Ascending aorta (tissue), 2 donors: ENCODE results near the gene CNST. TPM values are rescaled to one million over a fixed set of nuclear protein-coding genes. Genes with fewer than 3 reads are reported as not detected.

ENCODE experiments used
- DNase-seq, 2 donors: peaks; one replicate each; pipeline ENCODE4 v3.0.0-alpha.2; 2019; ENCODE audit warnings: low spot score in 2 of 2
- H3K27ac ChIP-seq, 2 donors: fragments of 200-600 bp; sonication (generic); one replicate each; pipeline ENCODE4 v1.5.1; 2016 to 2017; ENCODE audit warnings: mild to moderate bottlenecking in 1 of 2
- H3K27me3 ChIP-seq: fragments of 200-600 bp; sonication (generic); one replicate; pipeline ENCODE4 v1.5.1; 2017
- H3K36me3 ChIP-seq, 2 donors: fragments of 200-600 bp; sonication (generic); one replicate each; pipeline ENCODE4 v1.5.1; 2016
- H3K4me1 ChIP-seq, 2 donors: fragments of 200-600 bp; sonication (generic); one replicate each; pipeline ENCODE4 v1.5.1; 2016 to 2017; ENCODE audit warnings: mild to moderate bottlenecking in 1 of 2
- H3K4me3 ChIP-seq, 2 donors: fragments of 200-600 bp; sonication (generic); one replicate each; pipeline ENCODE4 v1.5.1; 2016 to 2017; ENCODE audit warnings: mild to moderate bottlenecking in 1 of 2
- H3K9me3 ChIP-seq, 2 donors: fragments of 200-600 bp; sonication (generic); one replicate each; pipeline ENCODE4 v1.5.1; 2016
- CTCF ChIP-seq, 3 experiments: fragments of 200-600 bp in 2 of 3; fragments of 450-650 bp in 1 of 3; sonication (generic) in 2 of 3; IDR thresholded peaks; one replicate each; pipeline ENCODE4 v1.5.1; 2016 to 2019; ENCODE audit warnings: antibody characterized with exemption in 3 of 3, mild to moderate bottlenecking in 1 of 3, moderate library complexity in 1 of 3
- intact Hi-C: fragments of 100-400 bp; cut with DNase I; formaldehyde crosslinking; loops from one replicate; pipeline ENCODE4 v1.15.1; 2023
- total RNA-seq: library from RNA; depleted of rRNA; stranded (reverse); fragments of >200 nt; gene quantifications from one replicate; pipeline ENCODE4 v1.1.0, GENCODE V29; 2016

The CNST gene
- total RNA-seq, 1 donor from 2014 or later: 125 TPM

GRCh38 chr1:246651012-246651695 is 84.9 kb downstream of the CNST start:
- no peak overlapping the region for H3K27ac ChIP-seq
- H3K4me1 ChIP-seq: no peaks in the 10 kb centered on the region
- H3K4me3 ChIP-seq: no peak overlapping the region
- peaks cover 22% of the 10 kb centered on the region in 2 donors for H3K36me3 ChIP-seq
- no peaks in the 10 kb centered on the region for H3K27me3 ChIP-seq
- no peak for DNase-seq
- TF ChIP-seq CTCF (IDR thresholded peaks at IDR 0.05): no peak
- intact Hi-C loops: no loop called here
- H3K9me3 ChIP-seq: no peaks in the 10 kb centered on the region

- H3K4me1 ChIP-seq: no peaks in the 10 kb centered on the region
- no peak for TF ChIP-seq CTCF (IDR thresholded peaks at IDR 0.05)
- H3K36me3 ChIP-seq: peaks cover 20 to 35% of the 10 kb centered on the region in 2 donors
- H3K4me3 ChIP-seq: no peak overlapping the region
- no peak for DNase-seq
- no peaks in the 10 kb centered on the region for H3K27me3 ChIP-seq
- H3K9me3 ChIP-seq: no peaks in the 10 kb centered on the region
- intact Hi-C loops: no loop called here
- H3K27ac ChIP-seq: no peak overlapping the region
Observed at GRCh38 chr1:246658567-246658966, 92.3 kb downstream of the CNST start.

- H3K36me3 ChIP-seq: peaks cover 15 to 28% of the 10 kb centered on the region in 2 donors
- H3K4me3 ChIP-seq: no peak overlapping the region
- no peaks in the 10 kb centered on the region for H3K9me3 ChIP-seq
- no peaks in the 10 kb centered on the region for H3K27me3 ChIP-seq
- no peaks in the 10 kb centered on the region for H3K4me1 ChIP-seq
- TF ChIP-seq CTCF (IDR thresholded peaks at IDR 0.05): no peak
- intact Hi-C loops: no loop called here
- no peak overlapping the region for H3K27ac ChIP-seq
- no peak for DNase-seq
Observed at GRCh38 chr1:246659594-246660140, 93.4 kb downstream of the CNST start.

- Histone ChIP-seq H3K4me1 (no peaks in the 10 kb centered on the region), H3K36me3 (peaks cover 20 to 42% of the 10 kb centered on the region in 2 donors), H3K9me3 (no peaks in the 10 kb centered on the region), H3K27ac (no peak overlapping the region), H3K4me3 (no peak overlapping the region), H3K27me3 (no peaks in the 10 kb centered on the region)
- intact Hi-C loops: no loop called here
- no peak for TF ChIP-seq CTCF (IDR thresholded peaks at IDR 0.05)
- no peak for DNase-seq
Observed at GRCh38 chr1:246661451-246661850, 95.2 kb downstream of the CNST start.

GRCh38 chr1:246667773-246668172 is 101.5 kb downstream of the CNST start:
- Histone ChIP-seq H3K9me3 (no peaks in the 10 kb centered on the region), H3K4me1 (no peaks in the 10 kb centered on the region), H3K27ac (no peak overlapping the region), H3K27me3 (no peaks in the 10 kb centered on the region), H3K4me3 (no peak overlapping the region), H3K36me3 (peaks cover 16 to 44% of the 10 kb centered on the region in 2 donors)
- intact Hi-C loops: no loop called here
- TF ChIP-seq CTCF (IDR thresholded peaks at IDR 0.05): no peak
- no peak for DNase-seq
